Trophoblast cell (in vitro differentiated cells and primary cell): ENCODE measurements around the gene NRP2.

Experiments
- DNase-seq, 2 donors: peaks; one replicate each; pipeline ENCODE4 v3.0.0-alpha.2; 2016
- H2AFZ ChIP-seq: 2 replicates; pipeline ENCODE4 v1.6.1; 2013; ENCODE audit warnings: low read length, moderate library complexity, mild to moderate bottlenecking; ENCODE audit not compliant: insufficient read depth, poor library complexity
- H2AK5ac ChIP-seq: 2 replicates; pipeline ENCODE4 v1.6.1; 2013; ENCODE audit warnings: mild to moderate bottlenecking, low read length
- H2BK120ac ChIP-seq: 2 replicates; pipeline ENCODE4 v1.6.1; 2013; ENCODE audit warnings: low read length, mild to moderate bottlenecking, moderate library complexity; ENCODE audit not compliant: insufficient read depth, poor library complexity
- H2BK12ac ChIP-seq: 2 replicates; pipeline ENCODE4 v1.6.1; 2013; ENCODE audit warnings: mild to moderate bottlenecking, low read length, moderate library complexity
- H2BK5ac ChIP-seq: 2 replicates; pipeline ENCODE4 v1.6.1; 2013; ENCODE audit warnings: low read length, low read depth, moderate library complexity, mild to moderate bottlenecking; ENCODE audit not compliant: poor library complexity
- H3K14ac ChIP-seq: 2 replicates; pipeline ENCODE4 v1.6.1; 2013; ENCODE audit warnings: mild to moderate bottlenecking, low read length
- H3K18ac ChIP-seq: 2 replicates; pipeline ENCODE4 v1.6.1; 2013; ENCODE audit warnings: mild to moderate bottlenecking, low read length
- H3K23ac ChIP-seq: 2 replicates; pipeline ENCODE4 v1.6.1; 2013; ENCODE audit warnings: low read length
- H3K27ac ChIP-seq: 2 replicates; pipeline ENCODE4 v1.5.1; 2013; ENCODE audit warnings: low read depth, mild to moderate bottlenecking, inconsistent platforms, low read length, moderate library complexity
- H3K27me3 ChIP-seq: 2 replicates; pipeline ENCODE4 v1.6.1; 2013; ENCODE audit warnings: inconsistent platforms, mild to moderate bottlenecking, low read length, moderate library complexity; ENCODE audit not compliant: insufficient read depth
- H3K36me3 ChIP-seq, 2 experiments: 1 replicate in 1 of 2; 2 replicates in 1 of 2; pipeline ENCODE4 v1.6.1; 2013; ENCODE audit warnings: low read length in 2 of 2, mild to moderate bottlenecking in 2 of 2, moderate library complexity in 1 of 2; ENCODE audit not compliant: insufficient read depth in 2 of 2, control insufficient read depth in 1 of 2
- H3K4ac ChIP-seq: 2 replicates; pipeline ENCODE4 v1.6.1; 2013; ENCODE audit warnings: low read depth, mild to moderate bottlenecking, low read length, moderate library complexity
- H3K4me1 ChIP-seq, 2 experiments: 1 replicate in 1 of 2; 2 replicates in 1 of 2; pipeline ENCODE4 v1.6.1; 2013; ENCODE audit warnings: low read length in 2 of 2, mild to moderate bottlenecking in 2 of 2, moderate library complexity in 1 of 2; ENCODE audit not compliant: insufficient read depth in 2 of 2, control insufficient read depth in 1 of 2
- H3K4me2 ChIP-seq: 2 replicates; pipeline ENCODE4 v1.6.1; 2013; ENCODE audit warnings: inconsistent platforms, mild to moderate bottlenecking, low read length, moderate library complexity
- H3K4me3 ChIP-seq: 2 replicates; pipeline ENCODE4 v1.5.1; 2013; ENCODE audit warnings: mild to moderate bottlenecking, low read depth, low read length, inconsistent platforms
- H3K79me1 ChIP-seq: one replicate; pipeline ENCODE4 v1.6.1; 2013; ENCODE audit warnings: low read length
- H3K79me2 ChIP-seq: 2 replicates; pipeline ENCODE4 v1.6.1; 2013; ENCODE audit warnings: low read length, mild to moderate bottlenecking; ENCODE audit not compliant: control insufficient read depth, insufficient read depth, poor library complexity
- H3K9ac ChIP-seq: 2 replicates; pipeline ENCODE4 v1.6.1; 2013; ENCODE audit warnings: mild to moderate bottlenecking, low read length
- H3K9me3 ChIP-seq: 2 replicates; pipeline ENCODE4 v1.6.1; 2013; ENCODE audit warnings: low read depth, mild to moderate bottlenecking, control low read depth, inconsistent platforms, low read length; ENCODE audit not compliant: insufficient read depth
- H4K12ac ChIP-seq: 2 replicates; pipeline ENCODE4 v1.6.1; 2013; ENCODE audit warnings: low read depth, mild to moderate bottlenecking, low read length, moderate library complexity
- H4K8ac ChIP-seq: 2 replicates; pipeline ENCODE4 v1.6.1; 2013; ENCODE audit warnings: low read depth, mild to moderate bottlenecking, low read length, moderate library complexity
- H4K91ac ChIP-seq: one replicate; pipeline ENCODE4 v1.6.1; 2013; ENCODE audit warnings: low read depth, mild to moderate bottlenecking, low read length, moderate library complexity
- WGBS: extraction: QIAGEN DNeasy Blood & Tissue Kit; methylation state at CpG from one replicate; pipeline ENCODE4 v1.1.7; 2013; ENCODE audit warnings: missing lambda C conversion rate; ENCODE audit not compliant: insufficient read length, insufficient coverage; ENCODE audit errors: extremely low coverage; 5-methylcytosine and 5-hydroxymethylcytosine counted together

Gene NRP2

DNA sequence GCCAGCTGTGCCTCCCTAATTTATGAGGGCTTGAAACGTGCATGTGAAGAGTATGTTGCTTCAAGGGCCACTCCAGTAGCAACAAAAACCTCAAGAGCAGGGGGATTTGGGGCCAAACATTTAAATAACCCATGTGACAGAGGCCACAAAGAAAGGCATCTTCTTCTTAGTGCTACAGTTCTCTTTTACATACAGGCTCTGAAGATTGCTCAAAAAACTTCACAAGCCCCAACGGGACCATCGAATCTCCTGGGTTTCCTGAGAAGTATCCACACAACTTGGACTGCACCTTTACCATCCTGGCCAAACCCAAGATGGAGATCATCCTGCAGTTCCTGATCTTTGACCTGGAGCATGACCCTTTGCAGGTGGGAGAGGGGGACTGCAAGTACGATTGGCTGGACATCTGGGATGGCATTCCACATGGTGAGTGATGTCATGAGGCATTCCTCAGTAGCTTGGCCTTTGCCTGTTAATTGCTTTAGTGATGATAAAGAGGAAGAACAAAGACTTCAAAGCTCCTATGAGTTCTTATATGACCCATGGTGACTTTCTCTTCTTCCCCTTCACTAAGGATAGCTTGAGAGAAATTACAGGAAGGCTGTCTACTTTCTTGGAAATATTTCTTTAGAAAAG lies 40.1 kb downstream of the NRP2 start:
- no CpG with 5 or more reads among the region's 4 CpGs for WGBS
- no peak overlapping the region for H2BK5ac ChIP-seq
- DNase-seq = no peak
- no peak overlapping the region for H3K18ac ChIP-seq
- H3K4me3 ChIP-seq = no peak overlapping the region
- no peaks in the 10 kb centered on the region for H3K9me3 ChIP-seq
- H3K23ac ChIP-seq = no peak overlapping the region
- H2AFZ ChIP-seq = no peak overlapping the region
- H3K27ac ChIP-seq = no peak overlapping the region
- H4K8ac ChIP-seq = no peak overlapping the region
- no peak overlapping the region for H3K4me2 ChIP-seq
- H3K4me1 ChIP-seq = peaks cover 11 to 16% of the 10 kb centered on the region in 2 experiments
- H3K9ac ChIP-seq = no peak overlapping the region
- H3K14ac ChIP-seq = no peak overlapping the region
- no peak overlapping the region for H4K12ac ChIP-seq
- no peak overlapping the region for H2BK120ac ChIP-seq
- H2BK12ac ChIP-seq = no peak overlapping the region
- no peaks in the 10 kb centered on the region for H3K79me1 ChIP-seq
- no peak overlapping the region for H3K4ac ChIP-seq
- no peak overlapping the region for H2AK5ac ChIP-seq
- no peaks in the 10 kb centered on the region for H3K79me2 ChIP-seq
- no peak overlapping the region for H4K91ac ChIP-seq
- H3K27me3 ChIP-seq = no peaks in the 10 kb centered on the region
- H3K36me3 ChIP-seq = peaks cover 10 to 41% of the 10 kb centered on the region in 2 experiments

DNA sequence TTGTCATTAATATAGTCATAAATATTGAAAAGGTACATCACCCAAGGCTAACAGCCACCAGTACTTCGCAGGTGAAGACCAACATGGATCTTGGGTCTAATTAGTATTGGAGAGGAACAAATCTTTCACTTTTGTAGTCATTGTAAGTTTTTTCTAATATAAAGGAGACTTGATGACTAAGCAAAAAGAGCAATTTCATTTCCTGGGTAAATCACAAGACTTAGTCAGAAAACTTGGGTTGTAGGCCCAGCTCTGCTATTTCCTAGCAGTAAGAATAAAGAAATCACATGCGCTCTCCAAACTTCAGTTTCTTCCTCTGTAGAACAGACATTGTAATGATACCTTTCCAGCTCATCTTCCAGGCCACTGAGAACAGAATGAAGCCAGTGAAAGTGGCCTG lies 40.9 kb downstream of the NRP2 start:
- Histone ChIP-seq H3K79me1 (no peaks in the 10 kb centered on the region), H2BK12ac (no peak overlapping the region), H4K91ac (no peak overlapping the region), H3K23ac (no peak overlapping the region), H3K4me2 (no peak overlapping the region), H3K18ac (no peak overlapping the region), H2AK5ac (no peak overlapping the region), H3K36me3 (peaks cover 14 to 43% of the 10 kb centered on the region in 2 experiments), H3K9ac (no peak overlapping the region), H3K9me3 (no peaks in the 10 kb centered on the region), H3K14ac (no peak overlapping the region), H4K8ac (no peak overlapping the region), H3K27me3 (no peaks in the 10 kb centered on the region), H2BK5ac (no peak overlapping the region), H3K79me2 (no peaks in the 10 kb centered on the region), H3K27ac (no peak overlapping the region), H3K4me3 (no peak overlapping the region), H4K12ac (no peak overlapping the region), H3K4me1 (peaks cover 11 to 16% of the 10 kb centered on the region in 2 experiments), H2BK120ac (no peak overlapping the region), H2AFZ (no peak overlapping the region), H3K4ac (no peak overlapping the region)
- no CpG with 5 or more reads among the region's 2 CpGs for WGBS
- no peak for DNase-seq

GRCh38 chr2:205725059-205725458 lies 42.8 kb downstream of the NRP2 start:
- Histone ChIP-seq H4K8ac (no peak overlapping the region), H3K4ac (no peak overlapping the region), H3K27me3 (no peaks in the 10 kb centered on the region), H3K27ac (no peak overlapping the region), H3K9me3 (no peaks in the 10 kb centered on the region), H4K12ac (no peak overlapping the region), H3K4me2 (no peak overlapping the region), H3K79me2 (no peaks in the 10 kb centered on the region), H3K4me1 (peaks cover 11 to 16% of the 10 kb centered on the region in 2 experiments), H3K18ac (peak overlapping the region; percentile 15), H2BK120ac (no peak overlapping the region), H3K23ac (no peak overlapping the region), H3K79me1 (no peaks in the 10 kb centered on the region), H3K4me3 (no peak overlapping the region), H3K9ac (no peak overlapping the region), H2BK12ac (no peak overlapping the region), H3K14ac (no peak overlapping the region), H3K36me3 (peaks cover 17 to 45% of the 10 kb centered on the region in 2 experiments), H4K91ac (no peak overlapping the region), H2AFZ (no peak overlapping the region), H2BK5ac (no peak overlapping the region), H2AK5ac (no peak overlapping the region)
- DNase-seq = no peak
- WGBS = no CpG with 5 or more reads among the region's 5 CpGs

- no CpG with 5 or more reads among the region's 4 CpGs for WGBS
- no peak overlapping the region for H3K4ac ChIP-seq
- no peaks in the 10 kb centered on the region for H3K79me1 ChIP-seq
- no peak overlapping the region for H4K91ac ChIP-seq
- no peak overlapping the region for H4K8ac ChIP-seq
- no peak overlapping the region for H3K18ac ChIP-seq
- H2AK5ac ChIP-seq = no peak overlapping the region
- no peak overlapping the region for H2BK12ac ChIP-seq
- no peak overlapping the region for H2AFZ ChIP-seq
- H3K79me2 ChIP-seq = no peaks in the 10 kb centered on the region
- H3K9ac ChIP-seq = no peak overlapping the region
- DNase-seq = no peak
- H3K23ac ChIP-seq = no peak overlapping the region
- peaks cover 11 to 17% of the 10 kb centered on the region in 2 experiments for H3K4me1 ChIP-seq
- H3K9me3 ChIP-seq = no peaks in the 10 kb centered on the region
- no peak overlapping the region for H3K14ac ChIP-seq
- no peak overlapping the region for H4K12ac ChIP-seq
- no peaks in the 10 kb centered on the region for H3K27me3 ChIP-seq
- peaks cover 19 to 40% of the 10 kb centered on the region in 2 experiments for H3K36me3 ChIP-seq
- H3K4me2 ChIP-seq = no peak overlapping the region
- H2BK5ac ChIP-seq = no peak overlapping the region
- H3K4me3 ChIP-seq = no peak overlapping the region
- H2BK120ac ChIP-seq = no peak overlapping the region
- no peak overlapping the region for H3K27ac ChIP-seq
Measured at GRCh38 chr2:205726506-205726905, 44.2 kb downstream of the NRP2 start.
